Gastrocnemius medialis (tissue), 4 donors: ENCODE measurements around the gene TANGO2.

ENCODE experiments used
- CTCF ChIP-seq, 5 experiments: fragments of 450-650 bp in 3 of 5; fragments of 200-600 bp in 2 of 5; sonication (generic) in 2 of 5; IDR thresholded peaks in 4 of 5; conservative IDR thresholded peaks in 1 of 5; 1 replicate in 4 of 5; 2 replicates in 1 of 5; pipeline ENCODE4 v1.5.1; 2016 to 2019; ENCODE audit warnings: antibody characterized with exemption in 5 of 5, mild to moderate bottlenecking in 3 of 5, moderate library complexity in 3 of 5
- POLR2A ChIP-seq, 2 donors: fragments of 450-650 bp; IDR thresholded peaks; one replicate each; pipeline ENCODE4 v1.6.1; 2017; ENCODE audit warnings: antibody characterized with exemption in 2 of 2, mild to moderate bottlenecking in 2 of 2, moderate library complexity in 2 of 2

GRCh38 chr22:20079745-20080444, 59.0 kb downstream of the TANGO2 start, which contains the start of gene DGCR8:
- TF ChIP-seq CTCF (IDR thresholded peaks at IDR 0.05 in 4 of 5, conservative IDR thresholded peaks at IDR 0.05 in 1 of 5) = peak in 1 of 5 experiments; percentile 6
- TF ChIP-seq POLR2A (IDR thresholded peaks at IDR 0.05) = peak; percentile 62 to 65
